Right renal pelvis (tissue), 4 donors: ENCODE measurements around the gene MOB3A. TPM values are rescaled to one million over a fixed set of nuclear protein-coding genes. Genes with fewer than 3 reads are reported as not detected.
"Not testable (repeated sequence)": the region's sequence is repeated elsewhere in the genome, so short reads cannot be mapped to it uniquely, and the experiment has no call there.

Experiments
- DNase-seq, 4 donors: peaks; one replicate each; pipeline ENCODE4 v3.0.0-alpha.2; 2013; ENCODE audit warnings: low read depth in 4 of 4, low spot score in 3 of 4, missing footprints in 1 of 4
- polyA plus RNA-seq, 4 donors: library from polyadenylated mRNA; unstranded; fragments of 120-200 nt; gene quantifications; one replicate each; pipeline ENCODE4 v1.2.1, GENCODE V29; 2013; ENCODE audit not compliant: insufficient read length in 4 of 4

Gene MOB3A
- polyA plus RNA-seq, result 10 to 100 TPM; 23.4 to 26.8 (median 25.1) TPM

DNA sequence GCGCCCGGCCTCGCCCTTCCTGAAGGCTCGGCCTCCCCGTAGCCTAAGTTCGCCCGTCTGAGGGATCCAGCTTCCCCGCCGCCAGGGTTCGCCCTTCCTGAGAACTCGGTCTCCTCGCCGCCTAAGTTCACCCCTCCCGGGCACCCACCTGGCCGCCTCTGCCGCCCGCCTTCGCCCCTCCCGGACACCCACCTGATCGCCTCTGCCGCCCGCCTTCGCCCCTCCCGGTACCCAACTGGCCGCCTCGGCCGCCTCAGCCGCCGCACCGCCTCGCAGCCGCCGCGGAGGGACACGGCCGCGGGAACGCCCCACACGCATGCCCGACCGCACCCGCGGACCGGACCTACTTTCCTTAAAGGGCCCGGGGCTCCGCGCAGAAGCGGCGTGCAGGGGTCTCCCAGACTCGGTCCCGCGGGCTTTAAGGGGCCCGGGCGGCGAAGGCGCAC lies at the start of gene MOB3A:
Gene MOB3A (minus strand): TSS at position 293 of the 446 bp plus-strand sequence. CDS start 17,766 bp downstream, outside the sequence.
- peak in 3 of 4 donors; percentile 84 to 88 (median 86) for DNase-seq

DNA sequence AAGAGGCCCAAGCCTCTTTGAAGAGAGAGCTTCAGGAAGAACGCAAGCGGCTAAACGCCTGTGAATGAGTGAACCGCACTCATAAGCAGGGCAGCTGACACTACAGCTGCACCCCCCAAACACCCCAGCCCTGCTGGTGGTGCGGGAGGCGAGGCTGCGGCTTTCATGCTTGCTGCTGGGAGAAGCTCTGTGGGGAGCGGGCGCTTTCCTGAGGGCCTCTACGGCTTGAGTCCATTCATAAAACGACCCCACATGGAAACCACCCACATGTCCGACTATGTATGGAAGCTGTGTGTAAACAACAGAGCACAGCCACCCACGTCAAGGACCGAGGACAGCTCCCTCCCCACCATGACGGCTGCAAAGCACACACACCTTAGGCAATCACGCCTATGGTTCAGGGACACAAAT lies 49.7 kb upstream of the MOB3A start:
- no peak for DNase-seq

DNA sequence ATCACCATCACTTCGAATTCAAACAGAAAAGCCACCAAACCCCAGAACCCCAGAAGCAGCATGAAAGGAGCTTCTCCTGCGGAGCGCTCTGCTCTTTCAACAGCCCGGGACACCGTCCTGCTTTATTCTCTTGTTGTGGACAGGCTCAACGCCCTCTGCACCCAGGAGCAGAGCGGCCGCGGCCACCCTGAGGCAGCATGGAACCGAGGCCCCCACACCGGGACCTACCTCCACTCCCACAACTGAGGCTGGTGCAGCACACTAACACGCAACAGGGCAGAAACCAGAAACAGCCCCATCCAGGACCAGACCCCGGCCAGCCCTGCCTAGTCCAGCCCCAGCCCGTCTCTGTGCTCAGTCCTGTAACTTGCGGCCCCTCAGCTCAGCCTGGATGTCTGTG lies 48.1 kb upstream of the MOB3A start:
- DNase-seq, result no peak

DNA sequence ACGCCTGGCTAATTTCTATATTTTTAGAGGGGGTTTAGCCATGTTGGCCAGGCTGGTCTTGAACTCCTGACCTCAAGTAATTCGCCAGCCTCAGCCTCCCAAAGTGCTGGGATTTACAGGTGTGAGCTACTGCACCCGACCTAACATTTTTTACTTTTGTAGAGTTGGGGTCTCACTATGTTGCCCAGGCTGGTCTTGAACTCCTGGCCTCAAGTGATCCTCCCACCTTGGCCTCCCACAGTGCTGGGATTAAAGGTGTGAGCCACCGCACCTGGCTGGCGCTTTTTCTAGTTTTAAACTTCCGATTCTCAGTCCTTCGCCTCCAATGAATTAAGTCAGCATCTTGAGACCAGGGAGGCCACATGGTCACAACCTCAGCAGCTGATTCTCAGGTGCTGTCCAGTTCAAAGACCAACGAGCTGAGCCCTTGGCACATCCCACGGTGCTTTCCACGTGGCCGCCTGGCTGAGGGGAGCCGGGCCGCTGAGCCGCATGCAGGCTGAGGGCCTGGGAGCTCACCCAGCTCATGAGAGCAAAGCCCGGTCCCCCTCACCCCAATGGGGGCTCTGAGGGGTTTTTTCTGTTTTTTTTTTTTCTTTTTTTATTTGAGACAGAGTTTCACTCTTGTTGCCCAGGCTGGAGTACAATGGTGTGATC lies 46.2 kb upstream of the MOB3A start:
- no peak for DNase-seq

DNA sequence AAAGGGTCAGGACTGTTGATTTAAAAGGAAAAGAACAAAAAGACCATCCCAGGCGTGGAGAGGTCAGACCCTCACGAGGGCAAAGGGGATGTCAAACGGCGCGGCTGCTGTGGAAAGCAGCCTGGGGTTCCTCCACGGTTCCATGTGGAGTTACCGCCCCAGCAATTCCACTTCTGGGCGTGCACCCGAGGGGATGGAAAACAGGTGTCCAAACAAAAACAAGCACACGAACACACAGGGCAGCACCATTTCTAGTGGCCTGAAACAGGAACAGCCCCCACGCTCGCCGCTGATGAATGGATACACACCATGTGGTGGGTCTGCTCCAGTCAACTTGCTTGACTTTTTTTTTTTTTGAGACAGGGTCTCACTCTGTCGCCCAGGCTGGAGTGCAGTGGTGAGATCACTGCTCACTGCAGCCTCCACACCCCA lies 44.0 kb upstream of the MOB3A start:
- DNase-seq, result no peak

DNA sequence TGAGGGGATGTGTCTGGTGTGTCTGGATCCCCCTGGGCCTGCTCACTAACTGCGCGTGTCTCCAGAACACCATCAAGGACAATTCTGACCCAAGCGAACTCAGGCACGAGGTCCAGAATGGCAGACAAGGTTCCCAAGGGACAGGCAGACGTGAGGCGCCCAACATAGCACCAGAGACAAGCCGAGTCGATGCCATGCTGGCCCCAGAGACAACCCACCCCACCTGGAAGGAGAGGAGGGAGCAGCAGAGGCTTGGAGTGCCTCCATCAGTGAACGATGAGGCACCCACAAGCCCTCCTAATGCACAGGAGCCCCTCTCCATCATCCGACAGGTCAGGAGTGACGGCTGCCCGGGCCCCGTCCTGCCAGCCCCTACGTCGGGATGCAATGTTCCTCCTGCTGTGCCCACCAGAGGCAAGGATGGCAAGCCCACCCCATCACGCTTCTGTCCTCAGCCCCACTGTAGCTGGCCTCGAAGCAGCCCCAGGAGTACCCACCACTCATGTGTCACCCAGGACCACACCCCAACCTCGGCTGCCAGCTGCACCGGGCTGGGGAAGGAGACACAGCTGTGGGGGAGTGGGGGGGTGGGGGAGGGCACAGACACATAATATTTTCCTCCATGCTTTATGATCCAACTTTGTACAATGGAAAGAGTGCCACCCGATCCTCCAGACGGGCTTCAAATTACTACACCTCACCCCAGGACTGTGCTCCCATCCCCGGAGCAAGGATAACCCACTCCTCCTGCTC lies 43.4 kb upstream of the MOB3A start:
- DNase-seq, result no peak

DNA sequence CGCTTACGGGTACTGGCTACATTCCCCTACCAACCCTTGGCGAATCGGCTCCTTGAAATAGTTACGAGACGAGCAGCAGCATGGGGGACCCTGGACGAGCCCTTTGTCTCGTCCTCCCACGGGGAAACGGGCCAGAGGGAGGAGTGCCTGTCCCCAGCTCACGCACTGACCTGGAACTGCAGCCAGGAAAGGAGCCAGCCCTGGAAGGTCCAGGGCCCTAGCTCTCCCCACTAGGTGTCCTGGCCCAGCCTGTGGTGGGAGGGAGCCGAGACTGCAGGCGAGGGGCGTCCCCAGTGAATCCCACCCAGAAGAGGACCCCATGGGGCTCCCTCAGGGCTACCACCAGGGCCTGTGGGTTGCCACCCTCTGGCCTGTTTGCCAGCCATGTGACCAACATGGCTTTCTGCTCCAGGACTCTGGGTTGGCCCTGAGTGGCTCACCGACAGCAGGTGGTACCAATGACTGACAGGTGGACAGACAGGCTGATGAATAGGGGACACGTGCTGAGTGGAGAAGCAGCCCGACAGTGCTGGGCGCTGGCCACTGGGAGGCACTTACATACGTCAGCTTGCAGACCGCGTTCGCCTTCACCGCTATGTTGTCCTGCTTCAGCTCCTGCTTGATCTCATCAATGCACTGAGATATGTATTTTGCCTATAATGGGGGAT lies 42.1 kb upstream of the MOB3A start:
- DNase-seq, result no peak

DNA sequence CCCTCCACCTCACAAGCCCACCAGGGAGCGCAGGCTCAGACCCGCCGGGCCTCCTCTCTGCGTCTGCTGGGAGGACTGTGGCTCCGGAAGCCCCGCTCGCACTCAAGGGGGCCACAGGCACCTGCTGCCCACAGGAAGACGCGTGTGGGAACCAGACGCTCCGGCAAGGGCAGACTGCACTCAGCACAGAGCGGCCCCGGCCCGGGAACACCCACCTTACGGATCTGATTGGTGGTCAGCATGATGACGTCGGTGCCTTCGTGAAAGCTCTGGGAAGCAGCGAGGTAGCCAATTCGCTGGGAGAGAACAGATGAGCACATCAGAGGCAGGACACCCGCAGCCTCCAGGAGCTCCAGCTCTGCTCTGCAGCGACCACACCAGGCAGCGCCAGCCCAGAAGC lies 40.7 kb upstream of the MOB3A start:
- no peak for DNase-seq

DNA sequence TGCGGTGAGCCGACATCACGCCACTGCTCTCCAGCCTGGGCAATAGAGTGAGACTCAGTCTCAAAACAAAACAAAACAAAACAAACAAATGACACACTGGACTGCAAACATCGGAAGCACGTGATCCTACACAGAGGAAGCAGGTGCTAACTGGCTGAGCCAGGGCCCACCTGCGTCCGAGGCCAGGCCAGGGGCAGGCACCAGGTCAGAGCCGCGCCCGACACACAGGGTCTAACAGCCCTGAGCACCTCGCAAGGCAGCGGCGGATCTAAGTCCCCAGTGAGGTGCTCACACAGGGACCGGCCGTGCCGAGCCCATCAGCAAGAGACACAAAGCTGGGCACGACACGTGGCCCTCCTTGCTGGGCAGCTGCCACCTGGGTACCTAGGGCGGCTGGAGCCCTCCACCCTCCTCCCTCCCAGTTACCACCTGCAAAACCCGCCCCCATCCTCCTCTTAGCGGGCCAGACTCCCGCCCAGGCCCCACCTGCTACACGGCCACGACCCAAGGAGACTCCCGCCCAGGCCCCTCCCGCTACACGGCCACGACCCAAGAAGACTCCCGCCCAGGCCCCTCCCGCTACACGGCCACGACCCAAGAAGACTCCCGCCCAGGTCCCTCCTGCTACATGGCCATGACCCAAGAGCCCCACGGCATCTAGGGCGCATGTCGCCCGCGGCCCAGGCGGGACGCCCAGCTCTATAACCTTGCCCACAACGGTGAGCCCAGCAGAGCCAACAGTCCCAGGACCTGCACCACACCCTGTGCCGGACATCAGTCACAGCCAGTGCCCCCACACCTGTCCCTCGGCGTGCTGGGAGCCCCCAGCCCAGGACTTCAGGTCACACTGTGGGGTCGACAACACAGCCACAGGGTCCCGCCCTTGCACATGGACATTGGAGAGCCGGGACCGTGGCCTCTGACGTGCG lies 39.6 kb upstream of the MOB3A start:
- no peak for DNase-seq

DNA sequence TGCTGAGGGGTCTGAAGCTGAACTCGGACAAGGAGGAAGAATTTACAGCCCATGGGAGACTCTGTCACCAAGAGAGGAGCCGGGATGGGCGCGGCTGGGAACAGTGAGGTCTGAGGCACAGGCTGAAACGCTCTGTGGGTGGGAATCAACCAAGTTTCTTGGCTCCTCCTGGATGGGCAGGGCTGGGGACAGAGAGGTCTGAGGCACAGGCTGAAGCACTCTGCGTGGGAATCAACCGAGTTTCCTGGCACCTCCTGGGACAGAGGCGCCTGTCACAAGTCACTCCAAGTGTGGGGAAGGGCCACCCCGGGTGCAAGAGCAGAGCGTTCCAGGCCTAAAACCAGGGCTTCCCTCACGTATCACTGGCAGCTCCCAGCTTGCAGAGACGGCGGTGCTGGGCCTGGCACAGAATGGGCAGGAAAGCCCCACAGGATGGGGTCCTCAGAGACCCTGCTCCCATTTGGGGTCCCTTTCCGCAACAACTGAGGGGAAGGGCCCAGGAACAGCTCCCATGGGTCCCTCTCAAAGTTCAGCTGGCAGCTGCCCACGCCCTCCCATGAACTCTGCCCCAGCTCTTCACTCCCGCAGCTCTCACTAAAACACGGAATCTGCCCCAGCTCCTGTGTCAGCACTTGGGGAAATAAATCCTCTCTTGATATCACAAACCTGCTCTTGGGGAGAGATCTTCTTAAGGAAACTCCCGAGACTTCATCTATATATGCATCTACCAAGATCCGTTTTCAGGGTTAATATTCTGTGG lies 36.8 kb upstream of the MOB3A start:
- DNase-seq, result no peak

DNA sequence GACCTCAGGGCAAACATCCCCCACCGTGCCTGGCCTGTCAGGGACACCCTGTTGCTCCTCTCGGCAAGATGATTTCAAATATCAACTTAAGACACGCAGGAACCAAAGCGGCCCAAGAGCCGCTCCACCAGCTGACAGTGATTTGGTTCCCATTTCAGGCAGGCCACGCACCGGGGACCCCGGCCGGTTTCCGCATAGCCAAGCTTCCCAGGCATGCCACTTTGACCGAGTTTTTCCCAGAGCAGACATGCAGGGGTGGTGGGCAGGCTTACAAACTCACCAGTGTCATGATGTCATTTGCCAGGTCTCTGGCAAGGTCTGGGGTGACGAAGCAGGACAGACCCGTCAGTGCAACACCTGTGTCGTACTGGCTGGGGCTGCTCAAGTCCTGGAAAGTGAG lies 36.1 kb upstream of the MOB3A start:
- DNase-seq, result no peak

DNA sequence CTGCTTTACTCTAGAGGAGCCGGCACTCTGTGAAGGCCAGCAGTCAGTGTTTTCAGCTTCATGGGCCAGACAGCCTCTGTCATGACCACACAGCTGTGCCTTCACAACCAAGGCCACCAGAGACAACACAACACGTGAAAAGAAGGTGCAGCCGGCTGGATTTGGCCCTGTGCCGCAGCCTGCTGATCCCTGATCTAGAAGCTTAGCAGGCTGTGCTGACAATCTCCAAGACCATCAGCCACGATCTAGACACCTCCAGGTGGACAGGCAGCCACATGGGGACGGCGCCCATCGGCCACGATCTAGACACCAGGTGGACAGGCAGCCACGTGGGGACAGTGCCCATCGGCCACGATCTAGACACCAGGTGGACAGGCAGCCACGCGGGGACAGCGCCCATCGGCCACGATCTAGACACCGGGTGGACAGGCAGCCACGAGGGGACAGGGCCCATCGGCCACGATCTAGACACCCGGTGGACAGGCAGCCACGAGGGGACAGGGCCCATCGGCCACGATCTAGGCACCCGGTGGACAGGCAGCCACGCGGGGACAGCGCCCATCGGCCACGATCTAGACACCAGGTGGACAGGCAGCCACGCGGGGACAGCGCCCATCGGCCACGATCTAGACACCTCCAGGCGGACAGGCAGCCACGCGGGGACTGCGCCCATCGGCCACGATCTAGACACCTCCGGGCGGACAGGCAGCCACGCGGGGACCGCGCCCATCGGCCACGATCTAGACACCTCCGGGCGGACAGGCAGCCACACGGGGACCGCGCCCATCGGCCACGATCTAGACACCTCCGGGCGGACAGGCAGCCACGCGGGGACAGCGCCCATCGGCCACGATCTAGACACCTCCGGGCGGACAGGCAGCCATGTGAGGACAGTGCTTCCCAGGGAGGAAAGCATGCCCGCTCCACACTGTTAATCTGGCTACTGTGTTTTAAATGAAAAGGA lies 35.2 kb upstream of the MOB3A start:
- not testable (repeated sequence) for DNase-seq

DNA sequence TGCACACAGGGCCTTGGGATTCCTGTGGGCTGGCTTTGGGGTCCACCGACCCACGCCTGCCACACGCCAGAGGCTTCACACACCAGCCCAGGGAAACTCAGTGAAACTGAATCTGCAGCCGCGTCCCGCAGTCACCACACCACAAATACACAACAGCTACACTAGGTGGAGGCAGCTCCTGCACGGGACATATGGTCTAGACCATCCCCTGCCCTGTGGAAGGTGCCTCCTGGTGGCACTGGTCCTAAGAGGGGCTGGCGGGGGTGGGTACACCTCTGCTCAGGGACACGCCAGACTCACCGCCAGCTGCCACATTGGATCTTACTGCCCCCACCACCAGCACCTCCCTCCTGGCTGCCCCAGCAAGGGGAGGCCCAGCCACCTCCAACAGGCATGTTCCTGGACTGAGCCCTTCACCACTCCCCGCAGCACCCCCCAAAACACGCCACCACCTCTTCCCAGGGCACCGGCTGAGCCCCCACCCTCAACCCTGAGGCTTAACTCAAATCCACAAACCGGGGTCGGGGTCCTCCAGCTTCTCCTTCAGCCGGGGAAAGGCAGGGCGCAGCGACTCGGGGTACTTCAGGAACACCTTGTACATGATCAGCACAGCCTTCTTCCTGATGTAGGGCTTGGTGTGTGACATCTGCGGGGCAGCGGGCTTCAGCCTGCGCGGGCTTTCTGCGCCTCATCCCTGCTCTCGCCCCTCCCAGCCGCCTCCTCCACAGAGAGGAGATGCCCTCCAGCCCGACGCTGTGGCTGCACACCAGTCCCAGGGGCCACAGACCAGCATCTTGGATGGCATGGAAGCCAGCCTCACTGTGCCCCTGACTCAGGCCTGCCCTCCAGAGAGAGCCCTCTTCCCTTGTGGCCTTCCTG lies 34.0 kb upstream of the MOB3A start:
- DNase-seq, result no peak

DNA sequence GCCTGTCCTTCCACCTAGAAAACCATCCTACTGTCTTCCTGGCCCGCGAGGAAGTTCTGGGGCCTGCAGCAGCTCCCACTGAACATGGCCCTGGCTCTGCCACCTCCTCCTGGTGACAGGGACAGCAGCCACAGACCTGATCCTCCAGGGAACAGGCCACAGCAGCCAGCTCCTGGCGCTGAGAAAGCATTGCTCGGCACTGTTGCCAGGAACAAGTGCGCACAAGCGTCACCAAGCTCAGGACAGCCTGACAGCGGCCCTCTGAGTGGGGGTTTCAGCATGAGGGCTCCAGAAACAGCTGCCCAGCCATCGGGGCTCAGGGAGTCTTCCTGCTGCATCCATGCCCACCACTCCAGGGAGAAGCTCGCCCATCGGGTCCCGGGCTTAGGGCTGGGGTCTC lies 33.4 kb upstream of the MOB3A start:
- DNase-seq, result no peak

DNA sequence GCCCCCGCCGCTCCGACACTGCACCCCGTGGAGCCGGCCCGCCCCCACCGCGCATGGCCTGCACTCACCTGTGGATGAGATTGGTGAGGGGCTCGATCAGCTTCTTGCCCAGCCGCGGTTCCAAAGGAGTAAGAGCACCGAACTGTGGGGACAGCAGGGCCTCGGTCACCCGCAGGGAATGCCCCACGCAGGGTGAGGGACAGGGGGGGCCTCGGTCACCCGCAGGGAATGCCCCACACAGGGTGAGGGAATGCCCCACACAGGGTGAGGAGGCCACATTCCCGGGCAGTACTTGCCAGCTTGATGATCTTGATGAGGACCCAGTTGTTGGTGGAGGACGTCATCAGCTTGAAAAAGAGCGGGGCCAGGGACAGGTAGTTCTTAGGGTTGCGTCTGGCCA lies 32.9 kb upstream of the MOB3A start:
- DNase-seq, result no peak

DNA sequence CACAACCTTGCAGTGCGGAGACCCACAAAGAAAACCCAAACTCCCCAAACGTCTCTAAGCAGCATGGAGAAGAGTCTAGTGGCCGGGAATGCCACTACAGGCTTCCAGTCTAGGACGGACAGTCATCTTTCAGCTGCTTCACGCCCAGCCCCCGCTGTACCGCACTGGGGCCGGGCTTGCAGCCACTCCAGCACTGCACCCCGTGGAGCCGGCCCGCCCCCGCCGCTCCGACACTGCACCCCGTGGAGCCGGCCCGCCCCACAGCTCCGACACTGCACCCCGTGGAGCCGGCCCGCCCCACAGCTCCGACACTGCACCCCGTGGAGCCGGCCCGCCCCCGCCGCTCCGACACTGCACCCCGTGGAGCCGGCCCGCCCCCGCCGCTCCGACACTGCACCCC lies 32.1 kb upstream of the MOB3A start:
- not testable (repeated sequence) for DNase-seq

DNA sequence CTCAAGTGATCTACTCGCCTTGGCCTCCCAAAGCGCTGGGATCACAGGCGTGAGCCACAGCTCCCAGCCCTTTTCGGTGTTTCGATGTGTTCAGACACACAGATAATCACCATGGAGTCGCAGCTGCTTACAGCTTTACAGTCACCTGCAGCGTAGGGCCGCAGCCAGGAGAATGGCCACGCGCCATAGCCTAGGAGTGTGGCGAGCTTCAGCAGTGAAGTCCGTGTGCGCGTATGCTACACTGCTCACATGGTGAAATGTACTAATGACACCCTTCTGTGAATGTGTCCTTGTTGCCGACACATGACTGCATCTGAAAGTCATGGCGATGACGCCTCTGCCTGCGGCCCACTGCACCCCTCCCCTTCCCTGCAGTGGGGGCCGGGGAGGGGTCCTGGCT lies 31.6 kb upstream of the MOB3A start:
- no peak for DNase-seq
